Measurements from ENCODE around the gene ST6GAL2. TPM values are rescaled to one million over a fixed set of nuclear protein-coding genes. Genes with fewer than 3 reads are reported as not detected.

The ST6GAL2 gene, protein sequence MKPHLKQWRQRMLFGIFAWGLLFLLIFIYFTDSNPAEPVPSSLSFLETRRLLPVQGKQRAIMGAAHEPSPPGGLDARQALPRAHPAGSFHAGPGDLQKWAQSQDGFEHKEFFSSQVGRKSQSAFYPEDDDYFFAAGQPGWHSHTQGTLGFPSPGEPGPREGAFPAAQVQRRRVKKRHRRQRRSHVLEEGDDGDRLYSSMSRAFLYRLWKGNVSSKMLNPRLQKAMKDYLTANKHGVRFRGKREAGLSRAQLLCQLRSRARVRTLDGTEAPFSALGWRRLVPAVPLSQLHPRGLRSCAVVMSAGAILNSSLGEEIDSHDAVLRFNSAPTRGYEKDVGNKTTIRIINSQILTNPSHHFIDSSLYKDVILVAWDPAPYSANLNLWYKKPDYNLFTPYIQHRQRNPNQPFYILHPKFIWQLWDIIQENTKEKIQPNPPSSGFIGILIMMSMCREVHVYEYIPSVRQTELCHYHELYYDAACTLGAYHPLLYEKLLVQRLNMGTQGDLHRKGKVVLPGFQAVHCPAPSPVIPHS
- not detected for polyA plus RNA-seq (2012; ENCODE audit: insufficient read depth, insufficient read length)

DNA sequence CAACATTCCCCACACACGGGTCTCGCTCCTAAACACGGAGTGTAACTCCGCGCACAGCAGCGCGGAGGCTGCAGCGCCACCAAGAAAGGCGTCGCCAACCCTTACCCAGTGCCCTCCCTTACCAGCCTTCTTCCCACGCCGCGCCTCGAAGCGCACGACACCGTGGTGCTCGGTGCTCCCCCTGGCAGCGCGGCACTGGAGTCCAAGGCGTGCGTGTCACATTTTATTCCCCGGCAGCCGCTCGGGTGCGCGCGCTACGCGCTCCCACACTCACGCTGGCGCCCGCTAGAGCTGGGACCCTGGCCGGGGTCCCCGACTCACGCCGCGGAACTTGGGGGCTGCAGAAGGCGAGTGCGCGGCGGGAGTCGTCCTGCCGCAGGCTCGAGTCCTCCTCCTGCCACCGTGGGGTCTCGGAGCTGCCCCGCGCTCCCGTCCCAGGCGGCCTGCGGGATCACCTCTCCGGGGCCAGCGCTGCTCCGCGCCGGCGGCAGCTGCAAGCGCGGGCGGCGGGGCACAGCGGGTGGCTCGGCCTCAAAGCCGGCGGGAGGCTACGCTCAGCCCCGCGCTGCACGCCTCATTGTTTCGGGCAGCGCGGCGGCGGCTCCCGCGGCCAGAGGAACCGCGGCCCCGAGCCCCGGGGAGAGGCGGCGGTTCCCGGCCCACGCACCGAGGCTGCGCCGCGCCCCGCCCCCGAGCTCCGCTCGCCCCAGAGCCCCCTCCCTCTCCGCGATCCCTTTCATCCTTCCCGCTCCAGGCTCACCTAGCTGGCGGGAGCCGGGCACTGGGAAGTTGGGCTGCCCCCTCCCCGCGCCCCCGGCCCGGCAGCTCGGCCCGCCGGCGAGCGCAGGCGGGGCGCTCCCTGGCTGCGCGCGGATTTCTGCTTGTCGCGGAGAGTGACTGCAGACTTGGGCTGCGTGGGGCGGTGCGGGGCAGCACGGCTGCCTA is at the start of gene ST6GAL2:
Gene ST6GAL2 (minus strand): TSS at position 197 of the 945 bp plus-strand sequence. CDS start 42,190 bp downstream, outside the sequence.
- no peak within 1 kb of the TSS for H3K4me3 ChIP-seq (ENCODE audit: low read length)
- DNase-seq (ENCODE audit: low read depth, low spot score): no peak

DNA sequence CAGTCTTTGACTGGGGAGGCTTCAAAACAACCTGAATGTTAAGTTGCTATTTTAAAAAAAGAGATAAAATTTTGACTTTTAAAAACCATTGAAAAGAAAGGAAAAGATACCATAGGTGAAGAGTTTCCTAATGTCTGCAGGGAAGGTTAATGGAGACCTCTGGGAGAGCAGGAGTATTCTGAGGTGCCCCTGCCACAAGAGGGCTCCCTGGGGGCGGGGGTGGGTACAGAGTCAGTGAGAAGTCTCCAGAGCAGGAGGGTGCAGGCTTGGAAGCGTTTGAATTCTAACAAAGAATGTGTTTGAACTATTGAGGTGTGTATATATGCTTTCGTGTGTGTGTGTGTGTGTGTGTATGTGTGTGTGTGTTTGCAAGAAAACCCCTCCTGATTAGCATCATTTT is 46.7 kb upstream of the ST6GAL2 start:
- DNase-seq (ENCODE audit: low read depth, low spot score): no peak
- no peak overlapping the region for H3K4me3 ChIP-seq (ENCODE audit: low read length)

DNA sequence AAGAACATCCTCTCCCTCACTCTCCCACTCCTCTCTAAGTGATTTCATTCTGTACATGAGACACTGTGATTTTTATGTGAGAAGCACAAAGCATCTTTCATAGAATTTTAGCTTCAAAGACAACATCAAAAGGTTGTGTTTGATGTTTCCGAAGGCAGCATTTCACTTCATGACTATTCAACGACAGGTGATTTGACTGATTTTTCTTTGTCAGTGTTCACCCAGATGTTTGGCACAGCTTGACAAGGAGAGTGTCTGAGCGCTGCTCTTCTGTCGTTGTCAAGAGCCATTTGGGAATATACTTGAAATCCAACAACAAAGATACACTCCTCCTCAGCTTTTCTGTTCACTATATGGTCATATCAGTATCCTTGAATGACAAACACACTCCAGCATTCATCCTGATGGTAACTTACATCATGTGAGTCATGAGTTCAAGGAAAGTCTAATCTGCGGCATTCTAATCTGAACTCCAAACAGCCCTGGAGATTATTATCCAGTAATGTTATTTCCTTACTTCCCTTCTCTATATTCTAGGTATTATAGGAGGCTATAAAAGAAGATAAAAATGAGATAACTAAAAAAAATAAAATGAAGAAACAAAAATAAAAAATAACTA is 45.9 kb upstream of the ST6GAL2 start:
- no peak for DNase-seq (ENCODE audit: low read depth, low spot score)
- no peak overlapping the region for H3K4me3 ChIP-seq (ENCODE audit: low read length)

DNA sequence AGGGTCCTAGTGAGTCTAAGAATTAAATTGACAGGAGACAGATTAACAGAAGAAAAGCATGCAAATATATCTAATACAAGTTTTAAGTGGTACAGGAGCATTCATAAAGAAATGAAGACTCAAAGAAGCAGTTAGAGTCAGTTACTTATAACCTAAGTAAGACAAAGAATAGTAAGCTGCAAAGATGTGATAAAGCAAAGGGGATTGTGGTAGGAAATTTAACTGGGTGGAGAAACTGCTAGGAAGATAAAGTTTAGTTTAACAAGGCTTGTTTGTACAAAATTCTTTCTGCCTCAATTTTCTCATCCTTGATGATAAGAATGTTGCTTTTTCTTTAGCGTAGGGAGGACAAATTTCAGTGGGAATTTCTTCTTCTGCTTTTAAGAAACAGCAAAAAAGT is 35.5 kb upstream of the ST6GAL2 start:
- DNase-seq (ENCODE audit: low read depth, low spot score): no peak
- H3K4me3 ChIP-seq (ENCODE audit: low read length): no peak overlapping the region

DNA sequence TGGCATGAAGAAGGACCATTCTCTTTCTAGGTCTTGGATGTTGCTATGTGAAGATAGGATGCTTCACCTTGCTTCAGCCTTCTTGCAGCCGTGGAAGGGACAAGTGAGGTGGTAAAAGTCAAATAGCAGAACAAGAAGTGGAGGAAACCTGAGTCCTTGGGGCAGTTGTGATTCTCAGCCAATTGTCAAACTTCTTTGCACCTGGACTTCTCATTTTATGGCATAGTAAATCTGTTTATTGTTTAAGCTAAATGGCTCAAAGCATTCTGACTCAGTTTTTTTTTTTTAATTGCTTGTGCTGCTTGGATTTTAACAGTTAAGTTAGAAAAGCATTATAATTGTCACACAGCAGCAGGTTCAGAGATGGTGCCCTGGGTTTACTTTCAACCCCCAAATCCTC is 33.0 kb upstream of the ST6GAL2 start:
- H3K4me3 ChIP-seq (ENCODE audit: low read length): no peak overlapping the region
- DNase-seq (ENCODE audit: low read depth, low spot score): no peak

DNA sequence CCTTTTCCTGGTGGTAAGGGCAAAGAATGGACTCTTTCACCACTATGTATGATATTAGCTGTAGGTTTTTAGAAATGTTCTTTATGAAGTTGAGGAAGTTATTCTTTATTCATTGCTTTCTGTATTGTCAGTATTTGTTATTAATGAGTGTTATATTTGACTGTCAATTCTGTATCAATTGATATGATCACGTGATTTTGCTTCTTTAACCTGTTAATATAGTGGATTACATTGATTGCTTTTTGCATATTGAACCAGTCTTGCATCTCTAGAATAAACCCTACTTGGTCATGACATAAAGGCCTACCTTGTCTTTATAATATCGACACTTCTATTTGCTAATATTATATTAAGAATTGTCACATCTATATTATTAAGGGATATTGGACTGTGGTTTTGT is 18.3 kb upstream of the ST6GAL2 start:
- no peak overlapping the region for H3K4me3 ChIP-seq (ENCODE audit: low read length)
- no peak for DNase-seq (ENCODE audit: low read depth, low spot score)

DNA sequence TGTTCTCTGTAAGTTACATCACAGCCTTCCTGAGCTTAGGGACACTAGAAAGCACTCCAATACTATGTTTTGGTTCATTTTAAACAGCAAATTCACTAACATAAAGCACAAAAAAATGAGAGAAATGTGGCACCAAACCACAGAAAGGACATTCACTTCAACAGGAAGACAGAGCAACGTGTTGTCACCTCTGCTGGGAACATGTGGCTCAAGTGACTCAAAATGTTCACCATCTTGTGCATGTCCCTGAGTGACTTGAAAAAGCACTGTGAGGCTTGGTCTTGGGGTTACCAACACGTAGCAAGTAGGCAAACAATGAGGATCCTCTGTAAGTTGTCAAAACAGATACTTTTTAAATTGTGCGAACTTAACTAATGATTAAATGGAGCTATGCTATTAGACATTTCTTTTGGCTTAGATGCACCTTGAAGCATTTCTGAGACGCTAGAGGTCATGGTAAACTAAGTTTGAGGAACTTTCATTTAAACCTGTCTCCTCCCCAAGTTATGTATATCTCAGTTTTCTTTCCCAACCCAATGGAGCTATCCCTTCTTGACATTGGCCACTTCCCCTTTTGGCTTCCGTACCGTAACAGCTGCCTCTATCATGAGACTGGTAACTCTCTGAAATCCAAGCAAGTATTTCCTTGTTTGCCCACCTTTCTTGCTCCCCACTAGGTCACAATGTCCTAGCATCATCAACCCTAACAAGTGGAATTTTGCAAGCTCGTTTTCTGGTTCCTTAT is 14.0 kb upstream of the ST6GAL2 start:
- H3K4me3 ChIP-seq (ENCODE audit: low read length): no peak overlapping the region
- DNase-seq (ENCODE audit: low read depth, low spot score): no peak

DNA sequence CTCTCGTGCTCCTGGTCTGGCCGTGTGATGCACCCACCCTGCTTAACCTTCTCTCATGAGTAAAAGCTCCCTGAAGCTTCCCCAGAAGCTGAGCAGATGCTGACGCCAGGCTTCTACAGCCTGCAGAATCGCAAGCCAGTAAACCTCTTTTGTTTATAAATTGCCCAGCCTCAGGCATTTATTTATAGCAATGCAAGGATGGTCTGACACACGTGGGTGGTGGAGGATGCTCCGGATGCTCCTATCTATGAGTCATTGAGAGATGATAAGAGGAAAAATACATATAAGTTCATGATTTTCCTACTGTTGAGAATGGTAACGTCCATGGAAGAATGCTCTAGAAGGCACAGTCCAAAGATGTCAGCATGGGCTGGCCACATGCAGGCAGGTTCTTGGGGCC is 8.6 kb upstream of the ST6GAL2 start:
- H3K4me3 ChIP-seq (ENCODE audit: low read length): no peak overlapping the region
- no peak for DNase-seq (ENCODE audit: low read depth, low spot score)

DNA sequence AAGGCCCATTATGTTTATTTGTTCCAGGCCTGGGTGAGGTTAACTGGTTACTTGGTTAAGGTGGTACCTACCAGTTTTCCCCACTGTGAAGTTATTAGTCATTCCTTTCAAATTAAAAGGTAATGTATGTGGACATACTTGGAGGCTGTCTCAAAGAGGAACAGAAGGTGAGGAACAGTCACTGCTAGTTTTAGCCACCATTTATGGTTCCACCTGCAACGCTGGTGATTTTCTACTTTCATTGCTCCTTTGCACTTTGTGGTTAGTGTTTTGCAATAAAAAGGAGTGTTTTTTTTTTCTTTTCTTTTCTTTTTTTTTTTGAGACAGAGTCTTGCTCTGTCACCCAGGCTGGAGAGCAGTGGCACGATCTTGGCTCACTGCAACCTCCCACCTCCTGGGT is 6.1 kb upstream of the ST6GAL2 start:
- DNase-seq (ENCODE audit: low read depth, low spot score): no peak
- no peak overlapping the region for H3K4me3 ChIP-seq (ENCODE audit: low read length)

DNA sequence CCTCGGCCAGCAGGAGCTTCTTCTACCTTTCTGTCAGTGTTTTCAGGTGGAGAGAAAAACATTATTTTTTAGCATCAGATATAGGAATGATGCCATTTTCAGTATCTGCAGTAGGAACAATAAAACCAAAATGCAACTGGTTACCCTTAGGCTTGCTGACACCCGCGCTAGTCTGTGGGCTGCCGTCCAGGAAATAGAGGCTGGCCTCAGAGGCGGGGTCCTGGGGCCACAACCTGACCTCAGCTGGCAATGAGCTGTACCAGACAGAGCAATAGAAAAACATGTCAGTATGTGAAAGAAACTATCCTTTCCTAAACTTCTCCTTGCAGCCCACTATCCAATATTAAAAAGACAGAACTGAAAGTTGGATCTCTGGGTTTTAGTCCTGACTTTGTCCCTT is 4.6 kb upstream of the ST6GAL2 start:
- no peak overlapping the region for H3K4me3 ChIP-seq (ENCODE audit: low read length)
- DNase-seq (ENCODE audit: low read depth, low spot score): no peak

DNA sequence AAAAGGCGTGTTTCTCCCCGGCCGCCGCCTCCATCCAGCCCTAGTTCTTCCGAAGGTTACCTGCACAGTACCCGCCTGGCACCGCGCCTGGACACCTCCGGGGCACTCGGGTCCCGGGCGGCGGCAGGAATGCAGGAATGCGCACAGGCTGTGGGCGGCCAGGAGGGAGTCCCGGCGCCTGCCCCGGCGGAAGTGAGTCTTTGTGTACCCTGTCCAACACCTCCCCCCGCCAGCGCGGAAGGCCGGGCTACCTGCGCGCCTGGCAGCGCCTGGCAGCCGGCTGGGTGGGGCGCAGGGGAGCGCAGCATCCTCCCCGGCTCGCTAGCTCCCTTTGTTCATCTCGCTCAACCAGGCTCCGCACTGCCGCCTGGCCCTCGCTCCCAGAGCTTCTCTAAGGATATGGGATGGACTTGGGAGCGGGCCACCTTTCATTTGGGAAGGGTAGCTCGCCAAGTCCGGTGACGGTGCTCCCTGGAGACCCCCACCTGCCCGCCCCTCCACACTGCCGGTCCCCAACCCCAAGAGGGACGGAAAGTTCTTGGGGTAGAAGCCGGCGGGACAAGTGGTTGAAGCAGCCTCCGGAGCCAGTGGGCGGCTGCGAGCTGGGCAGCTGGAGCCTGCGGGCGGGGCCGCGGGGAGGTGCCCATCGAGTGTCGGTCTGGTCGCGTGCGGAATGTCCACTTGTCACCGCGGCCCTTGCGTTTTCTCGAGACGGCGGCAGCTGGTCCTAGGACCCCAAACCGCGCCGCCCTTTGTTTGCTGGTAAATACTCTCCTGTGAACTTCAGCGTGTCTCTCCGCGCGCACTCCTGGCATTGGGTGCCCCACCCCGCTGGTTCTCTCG is 1.2 kb upstream of the ST6GAL2 start:
- no peak for DNase-seq (ENCODE audit: low read depth, low spot score)
- no peak overlapping the region for H3K4me3 ChIP-seq (ENCODE audit: low read length)

DNA sequence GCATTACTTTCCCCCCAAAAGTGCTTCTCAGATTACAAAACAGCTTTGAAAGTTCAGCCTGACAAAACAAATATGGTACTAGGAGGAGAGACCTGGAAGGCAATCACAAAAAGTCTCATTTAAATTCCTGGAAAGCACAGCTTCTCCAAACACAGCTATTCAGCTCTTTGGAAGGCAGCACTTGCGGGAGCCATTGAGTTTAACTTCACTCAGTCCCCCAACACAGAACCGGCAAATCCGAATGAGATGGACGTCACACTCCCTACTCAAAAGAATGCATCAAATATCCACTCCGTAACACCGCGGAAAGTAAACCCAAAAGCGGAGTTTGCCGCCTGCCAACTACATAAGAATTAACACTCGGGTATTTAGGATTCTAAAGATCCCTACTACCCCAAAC is 638 bp downstream of the ST6GAL2 start:
- no peak overlapping the region for H3K4me3 ChIP-seq (ENCODE audit: low read length)
- DNase-seq (ENCODE audit: low read depth, low spot score): no peak

DNA sequence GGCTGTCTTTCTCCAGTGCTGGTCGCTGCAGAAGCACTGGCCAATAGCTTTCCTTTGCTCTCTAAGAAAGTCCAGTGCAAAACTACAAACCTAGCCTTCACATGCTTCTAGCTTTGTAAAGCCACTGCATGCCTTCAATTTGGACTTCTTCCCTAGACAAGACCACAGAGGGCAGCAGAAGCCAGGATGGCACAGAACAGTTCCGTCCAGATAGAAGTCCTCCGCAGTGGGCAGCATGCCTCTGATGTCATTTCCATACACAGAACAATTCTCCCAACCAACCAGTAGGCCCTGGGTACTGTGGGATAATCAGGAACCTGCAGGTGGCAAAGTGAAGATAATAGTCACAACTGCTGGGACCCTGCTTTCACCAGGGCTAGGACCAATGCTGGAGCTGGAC is 3.3 kb downstream of the ST6GAL2 start:
- DNase-seq (ENCODE audit: low read depth, low spot score): no peak
- no peak overlapping the region for H3K4me3 ChIP-seq (ENCODE audit: low read length)

DNA sequence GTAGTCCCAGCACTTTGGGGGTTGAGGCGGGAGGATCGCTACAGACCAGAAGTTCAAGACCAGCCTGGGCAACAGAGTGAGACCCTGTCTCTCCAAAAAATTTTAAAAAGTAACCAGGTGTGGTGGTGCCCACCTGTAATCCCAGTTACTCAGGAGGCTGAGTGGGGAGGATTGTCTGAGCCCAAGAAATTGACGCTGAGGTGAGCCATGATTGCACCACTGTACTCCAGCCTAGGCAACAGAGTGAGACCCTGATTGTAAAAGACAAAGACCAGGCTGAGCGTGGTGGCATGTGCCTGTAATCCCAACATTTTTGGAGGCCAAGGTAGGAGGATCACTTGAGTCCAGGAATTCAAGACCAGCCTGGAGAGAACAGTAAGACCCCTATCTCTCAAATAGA is 7.8 kb downstream of the ST6GAL2 start:
- no peak for DNase-seq (ENCODE audit: low read depth, low spot score)

DNA sequence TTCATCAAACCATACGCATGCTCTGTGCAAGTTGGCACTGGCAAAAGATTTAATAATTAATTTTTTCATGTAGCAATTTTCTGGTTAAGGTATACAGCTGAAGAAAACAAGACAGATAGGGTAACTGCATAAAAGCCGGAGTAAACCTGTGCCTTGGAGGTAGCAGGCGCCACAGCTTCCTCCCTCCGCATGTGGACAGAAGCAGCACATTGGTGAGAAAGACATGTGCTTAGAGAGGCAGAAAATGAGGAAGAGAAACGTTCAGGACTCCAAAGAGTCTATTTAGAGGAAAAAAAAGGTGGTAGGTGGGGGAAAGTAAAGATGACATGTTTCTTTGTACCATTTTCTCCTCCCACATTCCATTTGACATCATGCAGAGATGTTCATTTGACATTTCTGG is 9.3 kb downstream of the ST6GAL2 start:
- no peak overlapping the region for H3K4me3 ChIP-seq (ENCODE audit: low read length)
- DNase-seq (ENCODE audit: low read depth, low spot score): no peak

More for the DNA sequence above, 7.8 kb downstream of the ST6GAL2 start:
- H3K4me3 ChIP-seq (ENCODE audit: low read length): no peak overlapping the region

DNA sequence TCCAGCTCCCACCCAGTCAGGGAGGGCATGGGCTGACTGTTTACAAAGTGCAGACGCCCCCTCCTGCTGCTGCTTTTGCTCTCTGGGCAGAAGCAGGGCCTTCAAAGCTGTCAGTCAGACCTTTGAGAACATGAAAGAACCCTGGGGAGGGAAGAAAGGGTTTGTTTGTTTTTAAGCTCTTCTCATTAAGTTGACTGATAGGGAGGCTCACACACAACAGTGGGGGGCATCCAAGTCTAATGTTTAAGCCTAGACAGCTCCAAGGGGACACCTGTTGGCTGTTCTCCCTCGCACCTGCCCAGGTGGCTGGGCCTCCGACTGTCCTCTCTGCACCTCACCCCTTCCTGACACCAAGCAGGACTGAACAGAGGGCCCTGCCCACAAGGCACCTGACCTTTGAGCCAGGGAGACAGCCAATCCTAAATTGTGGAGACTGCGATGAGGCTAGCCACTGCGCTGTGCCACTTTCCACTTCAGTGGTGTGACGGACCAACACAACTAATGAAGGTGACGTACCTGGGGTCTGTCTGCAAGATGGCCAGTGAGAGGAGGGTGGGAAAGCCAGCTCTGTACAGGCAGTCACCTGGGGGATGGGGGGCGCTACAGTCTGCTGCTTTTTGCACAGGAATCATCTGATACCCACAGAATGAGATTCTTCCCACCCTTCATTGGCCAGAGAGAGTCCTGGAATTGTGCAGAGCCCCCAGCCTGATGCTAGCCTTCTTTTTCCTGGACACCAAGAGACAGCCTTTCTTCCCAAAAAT is 16.3 kb downstream of the ST6GAL2 start:
- no peak overlapping the region for H3K4me3 ChIP-seq (ENCODE audit: low read length)
- DNase-seq (ENCODE audit: low read depth, low spot score): no peak

DNA sequence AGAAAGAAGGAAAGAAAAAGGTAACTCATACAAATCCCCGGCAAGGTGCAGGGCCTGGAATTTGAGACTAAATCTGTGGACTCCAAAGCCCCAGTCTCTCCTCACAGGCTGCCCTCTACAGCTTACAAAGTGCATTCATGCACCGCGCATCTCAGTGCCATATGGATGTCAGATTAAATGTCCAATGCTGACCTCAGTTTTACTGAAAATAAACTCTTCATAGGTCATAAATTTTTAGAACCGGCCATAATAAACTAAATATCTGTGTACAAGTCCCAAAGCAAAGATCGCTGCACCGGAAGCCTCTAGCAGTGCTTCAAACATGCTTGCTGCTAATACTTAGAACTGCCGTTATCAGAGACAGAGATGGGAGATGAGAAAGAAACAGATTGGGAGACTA is 17.7 kb downstream of the ST6GAL2 start:
- no peak for DNase-seq (ENCODE audit: low read depth, low spot score)
- H3K4me3 ChIP-seq (ENCODE audit: low read length): no peak overlapping the region

Measured in Jurkat, Clone E6-1 (cell line).